GM19468 (cell line): ENCODE data around the gene SMG6.
"Not testable (repeated sequence)": the region's sequence is repeated elsewhere in the genome, so short reads cannot be mapped to it uniquely, and the experiment has no call there.

Source experiments
- ATAC-seq: cut with Tn5 transposase; IDR thresholded peaks from one replicate; pipeline ENCODE4 v1.9.1; 2021; ENCODE audit warnings: mild to moderate bottlenecking, moderate library complexity, moderate number of reproducible peaks; ENCODE audit not compliant: unreplicated experiment; ENCODE audit errors: extremely low read depth

The SMG6 gene

GRCh38 chr17:2183346-2183745 lies 120.2 kb downstream of the SMG6 start:
- ATAC-seq = no peak

GRCh38 chr17:2181897-2182448 lies 121.6 kb downstream of the SMG6 start:
- no peak for ATAC-seq

- ATAC-seq = no peak
Measured at GRCh38 chr17:2181206-2181896, 122.2 kb downstream of the SMG6 start.

- ATAC-seq = no peak
Measured at GRCh38 chr17:2180768-2181167, 122.8 kb downstream of the SMG6 start.

- no peak for ATAC-seq
Measured at GRCh38 chr17:2179615-2180295, 123.8 kb downstream of the SMG6 start.

GRCh38 chr17:2178798-2179501 lies 124.6 kb downstream of the SMG6 start:
- no peak for ATAC-seq

- ATAC-seq = no peak
Measured at GRCh38 chr17:2177235-2177811, 126.3 kb downstream of the SMG6 start.

- ATAC-seq = no peak
Measured at GRCh38 chr17:2176499-2177169, 127.0 kb downstream of the SMG6 start.

GRCh38 chr17:2175294-2175628 lies 128.3 kb downstream of the SMG6 start:
- ATAC-seq = no peak

- ATAC-seq = no peak
Measured at GRCh38 chr17:2174468-2175293, 128.9 kb downstream of the SMG6 start.

GRCh38 chr17:2174014-2174413 lies 129.6 kb downstream of the SMG6 start:
- no peak for ATAC-seq

- no peak for ATAC-seq
Measured at GRCh38 chr17:2172999-2173398, 130.6 kb downstream of the SMG6 start.

GRCh38 chr17:2172077-2172851 lies 131.3 kb downstream of the SMG6 start:
- ATAC-seq = no peak

- ATAC-seq = no peak
Measured at GRCh38 chr17:2171702-2172076, 131.9 kb downstream of the SMG6 start.

- ATAC-seq = no peak
Measured at GRCh38 chr17:2170023-2170422, 133.6 kb downstream of the SMG6 start.

- ATAC-seq = not testable (repeated sequence)
Measured at GRCh38 chr17:2165723-2166122, 137.9 kb downstream of the SMG6 start.

- no peak for ATAC-seq
Measured at GRCh38 chr17:2158396-2158780, 145.2 kb downstream of the SMG6 start.

GRCh38 chr17:2157675-2158395 lies 145.8 kb downstream of the SMG6 start:
- no peak for ATAC-seq
